CD4-positive, alpha-beta T cell (primary cell): ENCODE results near the gene PBX1. TPM values are rescaled to one million over a fixed set of nuclear protein-coding genes. Genes with fewer than 3 reads are reported as not detected.

Experiments
- ATAC-seq: fragments of 200-7000 bp; cut with Tn5 transposase; one replicate; pipeline ENCODE4 v1.10.0; 2022; ENCODE audit warnings: mild to moderate bottlenecking; ENCODE audit not compliant: poor library complexity
- CTCF ChIA-PET: fragments of 350-600 bp; sonication (Branson Sonifier 250); formaldehyde crosslinking; loops from one replicate; lab custom pipeline; 2021; ENCODE audit warnings: antibody characterized with exemption, inconsistent platforms; lab: Charles Lee
- POLR2A ChIA-PET: fragments of 350-600 bp; sonication (Branson Sonifier 250); formaldehyde crosslinking; loops from one replicate; lab custom pipeline; 2021; ENCODE audit warnings: antibody characterized with exemption, inconsistent platforms; lab: Charles Lee
- DNase-seq, 14 experiments: peaks; one replicate each; pipeline ENCODE4 v3.0.0-alpha.2; 2013 to 2020; ENCODE audit warnings: mixed read lengths in 2 of 14
- H3K27ac ChIP-seq, 2 donors: one replicate each; pipeline versions ENCODE4 v1.5.1 to v1.7.0; 2013; ENCODE audit warnings: low read length in 2 of 2, low read depth in 1 of 2, mild to moderate bottlenecking in 1 of 2
- H3K27me3 ChIP-seq, 2 experiments: 1 replicate in 1 of 2; 2 replicates in 1 of 2; pipeline versions ENCODE4 v1.6.1 to v1.7.0; 2013; ENCODE audit warnings: low read length in 2 of 2, control low read depth in 1 of 2, mild to moderate bottlenecking in 1 of 2, moderate library complexity in 1 of 2; ENCODE audit not compliant: insufficient read depth in 2 of 2, control insufficient read depth in 1 of 2
- H3K36me3 ChIP-seq: one replicate; pipeline ENCODE4 v1.6.1; 2013; ENCODE audit warnings: low read length, control low read depth; ENCODE audit not compliant: insufficient read depth
- H3K4me1 ChIP-seq: one replicate; pipeline ENCODE4 v1.6.1; 2013; ENCODE audit warnings: low read length, control low read depth; ENCODE audit not compliant: insufficient read depth
- H3K4me3 ChIP-seq: one replicate; pipeline ENCODE4 v1.5.1; 2013; ENCODE audit warnings: mild to moderate bottlenecking, low read length, moderate library complexity
- H3K9me3 ChIP-seq, 2 experiments: 1 replicate in 1 of 2; 2 replicates in 1 of 2; pipeline versions ENCODE4 v1.6.1 to v1.7.0; 2013; ENCODE audit warnings: low read length in 2 of 2, mild to moderate bottlenecking in 2 of 2, control low read depth in 1 of 2, moderate library complexity in 1 of 2; ENCODE audit not compliant: control insufficient read depth in 1 of 2, insufficient read depth in 1 of 2
- H3K27ac Mint-ChIP-seq: one replicate; pipeline ENCODE4 v1.8.0; 2020; ENCODE audit warnings: mixed read lengths
- H3K27me3 Mint-ChIP-seq: one replicate; pipeline ENCODE4 v1.8.0; 2021; ENCODE audit warnings: mixed read lengths
- H3K36me3 Mint-ChIP-seq: one replicate; pipeline ENCODE4 v1.8.0; 2021; ENCODE audit warnings: low read depth, mixed read lengths
- H3K4me1 Mint-ChIP-seq: one replicate; pipeline ENCODE4 v1.8.0; 2021; ENCODE audit warnings: low read depth, mixed read lengths
- H3K4me3 Mint-ChIP-seq: one replicate; pipeline ENCODE4 v1.8.0; 2020; ENCODE audit warnings: mild to moderate bottlenecking, mixed read lengths
- H3K9me3 Mint-ChIP-seq: one replicate; pipeline ENCODE4 v1.8.0; 2020; ENCODE audit warnings: mixed read lengths
- intact Hi-C, 2 experiments: fragments of 100-400 bp; cut with DNase I in 1 of 2; cut with micrococcal nuclease in 1 of 2; formaldehyde crosslinking; loops; one replicate each; pipeline versions ENCODE4 v1.15.1 to v1.9.0; 2023 to 2025; cut with DNase I, micrococcal nuclease
- total RNA-seq, 174 experiments: library from RNA in 2 of 174; stranded (reverse) in 2 of 174; gene quantifications; one replicate each; pipeline ENCODE4 v1.2.3 and lab custom pipeline; 2021 to 2026
- TF ChIP-seq, protein P1 (sequence below): fragments of 200-600 bp; IDR thresholded peaks from one replicate; pipeline ENCODE4 v1.8.0; 2022; ENCODE audit warnings: antibody characterized with exemption, mild to moderate bottlenecking

Gene PBX1
- total RNA-seq, 2 experiments from 2014 or later = 0.64 to 0.96 TPM

DNA sequence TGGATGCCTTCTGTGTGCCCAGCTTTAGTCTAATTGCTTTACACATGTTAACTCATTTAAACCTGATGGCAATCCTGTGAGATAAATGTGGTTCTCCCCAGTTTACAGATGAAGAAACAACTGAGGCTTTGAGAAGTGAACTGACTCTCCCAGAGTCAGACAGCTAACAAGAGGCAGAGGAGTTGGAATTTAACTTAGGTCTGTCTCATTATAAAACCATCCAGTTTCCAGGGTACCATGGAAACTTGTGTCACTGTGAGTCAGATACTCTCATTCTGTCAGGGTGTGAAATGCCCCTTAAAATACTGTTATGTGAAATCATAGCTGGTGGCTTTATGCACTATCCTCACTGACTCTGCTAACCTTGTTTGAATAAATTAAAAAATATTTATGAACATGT is 206.6 kb downstream of the PBX1 start:
- no peak overlapping the region for H3K27ac ChIP-seq
- H3K27me3 ChIP-seq = no peaks in the 10 kb centered on the region
- no peaks in the 10 kb centered on the region for H3K4me1 ChIP-seq
- H3K4me3 Mint-ChIP-seq = no peak overlapping the region
- no peaks in the 10 kb centered on the region for H3K9me3 Mint-ChIP-seq
- ChIA-PET CTCF (no interaction called here), POLR2A (no interaction called here)
- no peaks in the 10 kb centered on the region for H3K36me3 Mint-ChIP-seq
- no peak for ATAC-seq
- no peaks in the 10 kb centered on the region for H3K36me3 ChIP-seq
- no peak for DNase-seq
- TF ChIP-seq, protein P1, sequence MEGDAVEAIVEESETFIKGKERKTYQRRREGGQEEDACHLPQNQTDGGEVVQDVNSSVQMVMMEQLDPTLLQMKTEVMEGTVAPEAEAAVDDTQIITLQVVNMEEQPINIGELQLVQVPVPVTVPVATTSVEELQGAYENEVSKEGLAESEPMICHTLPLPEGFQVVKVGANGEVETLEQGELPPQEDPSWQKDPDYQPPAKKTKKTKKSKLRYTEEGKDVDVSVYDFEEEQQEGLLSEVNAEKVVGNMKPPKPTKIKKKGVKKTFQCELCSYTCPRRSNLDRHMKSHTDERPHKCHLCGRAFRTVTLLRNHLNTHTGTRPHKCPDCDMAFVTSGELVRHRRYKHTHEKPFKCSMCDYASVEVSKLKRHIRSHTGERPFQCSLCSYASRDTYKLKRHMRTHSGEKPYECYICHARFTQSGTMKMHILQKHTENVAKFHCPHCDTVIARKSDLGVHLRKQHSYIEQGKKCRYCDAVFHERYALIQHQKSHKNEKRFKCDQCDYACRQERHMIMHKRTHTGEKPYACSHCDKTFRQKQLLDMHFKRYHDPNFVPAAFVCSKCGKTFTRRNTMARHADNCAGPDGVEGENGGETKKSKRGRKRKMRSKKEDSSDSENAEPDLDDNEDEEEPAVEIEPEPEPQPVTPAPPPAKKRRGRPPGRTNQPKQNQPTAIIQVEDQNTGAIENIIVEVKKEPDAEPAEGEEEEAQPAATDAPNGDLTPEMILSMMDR = no peak
- H3K9me3 ChIP-seq = peaks cover 0 to 4% of the 10 kb centered on the region in 2 experiments
- H3K27me3 Mint-ChIP-seq = no peaks in the 10 kb centered on the region
- intact Hi-C loops = no loop called here
- H3K4me3 ChIP-seq = no peak overlapping the region
- H3K4me1 Mint-ChIP-seq = no peaks in the 10 kb centered on the region
- no peak overlapping the region for H3K27ac Mint-ChIP-seq

DNA sequence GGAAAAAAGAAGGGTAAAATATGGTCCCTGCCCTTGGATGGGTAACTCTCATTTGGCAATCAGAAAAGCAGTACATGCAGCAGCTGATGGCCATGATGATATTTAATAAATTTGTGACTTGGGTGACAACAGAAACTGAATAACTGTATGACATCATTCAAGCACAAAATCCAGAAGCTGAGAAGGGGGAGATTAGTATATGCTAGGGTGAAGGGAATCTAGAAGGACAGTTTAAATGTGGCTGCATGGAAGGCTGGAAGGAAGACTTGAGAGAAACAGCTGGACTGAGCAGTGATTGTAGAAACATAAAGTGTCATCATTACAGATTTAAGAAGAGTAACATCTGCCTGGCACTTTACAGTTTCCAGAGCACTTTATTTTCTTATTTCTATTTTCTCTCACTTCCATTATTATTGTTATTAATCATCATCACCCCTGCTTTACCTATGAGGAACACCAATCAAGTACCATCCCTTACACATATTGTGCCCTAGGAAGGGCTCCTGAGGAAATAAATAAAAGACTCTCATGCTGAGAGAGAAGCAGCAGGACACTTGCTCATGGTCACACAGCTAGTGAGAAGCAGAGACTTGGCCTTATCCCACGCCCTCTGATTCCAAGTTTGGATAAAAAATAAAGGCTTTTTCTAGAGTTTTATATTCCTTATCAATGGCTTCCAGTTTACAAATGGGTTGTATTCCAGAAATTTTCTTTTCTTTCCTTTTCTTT is 207.2 kb downstream of the PBX1 start:
- Histone ChIP-seq H3K27me3 (no peaks in the 10 kb centered on the region), H3K4me1 (no peaks in the 10 kb centered on the region), H3K9me3 (peaks cover 0 to 4% of the 10 kb centered on the region in 2 experiments), H3K27ac (no peak overlapping the region), H3K4me3 (no peak overlapping the region), H3K36me3 (no peaks in the 10 kb centered on the region)
- H3K27me3 Mint-ChIP-seq = no peaks in the 10 kb centered on the region
- TF ChIP-seq, protein P1 = no peak
- no peak for ATAC-seq
- no peaks in the 10 kb centered on the region for H3K36me3 Mint-ChIP-seq
- DNase-seq = no peak
- ChIA-PET CTCF (no interaction called here), POLR2A (no interaction called here)
- no peaks in the 10 kb centered on the region for H3K9me3 Mint-ChIP-seq
- intact Hi-C loops = no loop called here
- H3K27ac Mint-ChIP-seq = no peak overlapping the region
- no peak overlapping the region for H3K4me3 Mint-ChIP-seq
- no peaks in the 10 kb centered on the region for H3K4me1 Mint-ChIP-seq

DNA sequence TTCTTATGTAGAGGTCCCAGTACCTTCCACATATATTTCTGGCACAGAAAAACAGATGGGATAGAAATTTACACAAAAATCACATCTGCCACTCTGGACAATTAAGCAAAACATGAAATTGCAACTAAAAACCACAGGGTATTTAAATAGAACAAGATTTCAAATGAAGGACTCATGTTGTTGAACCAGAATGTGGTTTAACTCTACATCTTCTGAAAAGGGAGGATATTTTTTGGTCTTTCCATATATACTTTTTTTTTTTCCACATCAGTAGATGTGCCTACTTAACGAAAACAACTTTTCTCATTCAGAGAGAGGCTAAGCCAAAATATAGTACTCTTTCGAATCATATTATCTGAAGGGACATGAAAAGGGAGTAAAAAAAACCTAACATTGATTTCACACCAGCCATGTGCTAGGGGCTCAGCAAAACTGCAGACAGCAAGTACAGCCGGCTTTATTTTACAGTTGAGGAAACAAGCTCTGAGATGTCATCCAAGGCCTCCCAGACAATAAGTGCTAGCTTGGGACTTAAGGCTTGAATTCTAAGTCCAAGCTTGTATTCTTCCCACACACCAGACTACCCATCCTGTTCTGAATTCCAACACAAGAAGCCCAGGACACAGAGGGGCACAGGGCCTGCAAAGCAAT is 208.9 kb downstream of the PBX1 start:
- no peaks in the 10 kb centered on the region for H3K4me1 ChIP-seq
- POLR2A ChIA-PET = no interaction called here
- DNase-seq (no peak), ATAC-seq (no peak)
- no peaks in the 10 kb centered on the region for H3K36me3 Mint-ChIP-seq
- no peak overlapping the region for H3K4me3 Mint-ChIP-seq
- CTCF ChIA-PET = no interaction called here
- no peaks in the 10 kb centered on the region for H3K27me3 Mint-ChIP-seq
- H3K4me1 Mint-ChIP-seq = no peaks in the 10 kb centered on the region
- H3K27ac ChIP-seq = no peak overlapping the region
- no peaks in the 10 kb centered on the region for H3K9me3 Mint-ChIP-seq
- no peak overlapping the region for H3K27ac Mint-ChIP-seq
- no peak overlapping the region for H3K4me3 ChIP-seq
- intact Hi-C loops = no loop called here
- no peaks in the 10 kb centered on the region for H3K27me3 ChIP-seq
- H3K9me3 ChIP-seq = peaks cover 0 to 4% of the 10 kb centered on the region in 2 experiments
- TF ChIP-seq, protein P1 = no peak
- H3K36me3 ChIP-seq = no peaks in the 10 kb centered on the region
